ENCODE data around the gene SEC14L1.

Gene SEC14L1

DNA sequence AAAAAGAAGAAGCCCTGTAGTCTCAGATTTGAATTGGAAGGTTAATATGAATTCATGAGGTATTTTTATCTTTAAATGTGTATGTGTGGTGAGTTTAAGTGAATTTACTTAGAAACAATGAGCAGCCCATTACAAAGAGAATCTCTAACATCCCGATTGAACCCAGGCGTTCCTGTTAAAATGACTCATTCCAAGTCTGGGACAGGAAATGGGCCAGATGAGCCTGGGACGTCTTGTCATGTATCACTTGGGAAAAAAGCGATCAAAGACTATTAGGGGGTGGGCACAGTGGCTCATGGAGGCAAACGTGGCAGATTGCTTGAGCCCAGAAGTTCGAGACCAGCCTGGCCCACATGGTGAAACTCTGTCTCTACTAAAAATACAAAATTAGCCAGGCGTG lies 81.6 kb downstream of the SEC14L1 start:
- Histone ChIP-seq H3K4me1 (ENCODE audit: low read length) (no peaks in the 10 kb centered on the region), H3K27ac (ENCODE audit: low read length) (no peak overlapping the region), H3K4me2 (ENCODE audit: low read depth, low read length) (no peak overlapping the region), H3K36me3 (replicated peaks; ENCODE audit: insufficient read depth, low read length) (peaks cover 8% of the 10 kb centered on the region; the same call in 1 of the 2 replicates), H3F3A (ENCODE audit: insufficient read depth, low read length) (peaks cover 15% of the 10 kb centered on the region), H3K4me3 (ENCODE audit: low read length) (no peak overlapping the region), H2AFZ (ENCODE audit: low read length) (no peak overlapping the region), H3K27me3 (replicated peaks; ENCODE audit: insufficient read depth, low read length) (no peaks in the 10 kb centered on the region), H3K9me3 (replicated peaks; ENCODE audit: insufficient read depth, low read length) (no peaks in the 10 kb centered on the region), H3K79me2 (ENCODE audit: low read length) (peaks cover 7% of the 10 kb centered on the region), H4K20me1 (ENCODE audit: insufficient read depth, low read length) (no peaks in the 10 kb centered on the region), H3K9ac (ENCODE audit: low read length) (no peak overlapping the region), H3K9me2 (replicated peaks; ENCODE audit: insufficient read depth, low read length) (no peaks in the 10 kb centered on the region)
- DNase-seq, result no peak
- TF ChIP-seq EZH2 (optimal IDR thresholded peaks at IDR 0.05; ENCODE audit: low read depth, low read length) (no peak), EZH2phosphoT487 (IDR thresholded peaks at IDR 0.05; ENCODE audit: low read length) (no peak), CTCF (IDR thresholded peaks at IDR 0.05; ENCODE audit: low read length) (no peak)

GRCh38 chr17:77223642-77224420 lies 83.1 kb downstream of the SEC14L1 start:
- Histone ChIP-seq H3F3A (ENCODE audit: insufficient read depth, low read length) (peaks cover 15% of the 10 kb centered on the region), H3K9me3 (replicated peaks; ENCODE audit: insufficient read depth, low read length) (no peaks in the 10 kb centered on the region), H3K9ac (ENCODE audit: low read length) (no peak overlapping the region), H3K79me2 (ENCODE audit: low read length) (no peaks in the 10 kb centered on the region), H3K27ac (ENCODE audit: low read length) (no peak overlapping the region), H3K36me3 (replicated peaks; ENCODE audit: insufficient read depth, low read length) (peaks cover 3% of the 10 kb centered on the region; the same call in 1 of the 2 replicates), H3K9me2 (replicated peaks; ENCODE audit: insufficient read depth, low read length) (no peaks in the 10 kb centered on the region), H3K4me1 (ENCODE audit: low read length) (no peaks in the 10 kb centered on the region), H3K4me2 (ENCODE audit: low read depth, low read length) (no peak overlapping the region), H4K20me1 (ENCODE audit: insufficient read depth, low read length) (no peaks in the 10 kb centered on the region), H2AFZ (ENCODE audit: low read length) (no peak overlapping the region), H3K27me3 (replicated peaks; ENCODE audit: insufficient read depth, low read length) (no peaks in the 10 kb centered on the region), H3K4me3 (ENCODE audit: low read length) (no peak overlapping the region)
- DNase-seq, result no peak
- no peak for TF ChIP-seq CTCF (IDR thresholded peaks at IDR 0.05; ENCODE audit: low read length)
- no peak for TF ChIP-seq EZH2 (optimal IDR thresholded peaks at IDR 0.05; ENCODE audit: low read depth, low read length)
- no peak for TF ChIP-seq EZH2phosphoT487 (IDR thresholded peaks at IDR 0.05; ENCODE audit: low read length)

DNA sequence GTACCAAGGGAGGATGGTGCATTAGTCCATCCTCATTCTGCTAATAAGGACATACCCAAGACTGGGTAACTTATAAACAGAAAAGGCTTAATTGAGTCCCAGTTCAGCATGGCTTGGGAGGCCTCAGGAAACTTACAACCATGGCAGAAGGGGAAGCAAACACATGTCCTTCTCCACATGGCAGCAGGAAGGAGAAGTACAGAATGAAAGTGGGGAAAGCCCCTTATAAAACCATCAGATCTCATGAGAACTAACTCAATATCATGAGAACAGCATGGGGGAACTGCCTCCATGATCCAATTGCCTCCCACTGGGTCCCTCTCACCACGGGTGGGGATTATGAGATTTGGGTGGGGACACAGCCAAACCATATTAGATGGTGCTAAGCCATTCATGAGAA lies 84.5 kb downstream of the SEC14L1 start:
- no peak for DNase-seq
- Histone ChIP-seq H3K27me3 (replicated peaks; ENCODE audit: insufficient read depth, low read length) (no peaks in the 10 kb centered on the region), H3K9ac (ENCODE audit: low read length) (no peak overlapping the region), H3K9me2 (replicated peaks; ENCODE audit: insufficient read depth, low read length) (no peaks in the 10 kb centered on the region), H3K9me3 (replicated peaks; ENCODE audit: insufficient read depth, low read length) (no peaks in the 10 kb centered on the region), H3K79me2 (ENCODE audit: low read length) (no peaks in the 10 kb centered on the region), H2AFZ (ENCODE audit: low read length) (no peak overlapping the region), H4K20me1 (ENCODE audit: insufficient read depth, low read length) (no peaks in the 10 kb centered on the region), H3K36me3 (replicated peaks; ENCODE audit: insufficient read depth, low read length) (no peaks in the 10 kb centered on the region), H3F3A (ENCODE audit: insufficient read depth, low read length) (peaks cover 15% of the 10 kb centered on the region), H3K4me3 (ENCODE audit: low read length) (no peak overlapping the region), H3K4me1 (ENCODE audit: low read length) (no peaks in the 10 kb centered on the region), H3K27ac (ENCODE audit: low read length) (no peak overlapping the region), H3K4me2 (ENCODE audit: low read depth, low read length) (no peak overlapping the region)
- TF ChIP-seq CTCF (IDR thresholded peaks at IDR 0.05; ENCODE audit: low read length) (no peak), EZH2phosphoT487 (IDR thresholded peaks at IDR 0.05; ENCODE audit: low read length) (no peak), EZH2 (optimal IDR thresholded peaks at IDR 0.05; ENCODE audit: low read depth, low read length) (no peak)
